Body of pancreas (tissue), 4 donors: ENCODE results near the gene THEM5.

ENCODE experiments used
- POLR2A ChIP-seq, 3 donors: fragments of 450-650 bp; IDR thresholded peaks; one replicate each; pipeline ENCODE4 v1.6.1; 2016; ENCODE audit warnings: antibody characterized with exemption in 3 of 3, mild to moderate bottlenecking in 2 of 3
- TF ChIP-seq, protein P1 (sequence below), 7 experiments: fragments of 450-650 bp in 4 of 7; fragments of 200-600 bp in 3 of 7; sonication (generic) in 3 of 7; IDR thresholded peaks; one replicate each; pipeline ENCODE4 v1.5.1; 2016 to 2019; ENCODE audit warnings: antibody characterized with exemption in 7 of 7

DNA sequence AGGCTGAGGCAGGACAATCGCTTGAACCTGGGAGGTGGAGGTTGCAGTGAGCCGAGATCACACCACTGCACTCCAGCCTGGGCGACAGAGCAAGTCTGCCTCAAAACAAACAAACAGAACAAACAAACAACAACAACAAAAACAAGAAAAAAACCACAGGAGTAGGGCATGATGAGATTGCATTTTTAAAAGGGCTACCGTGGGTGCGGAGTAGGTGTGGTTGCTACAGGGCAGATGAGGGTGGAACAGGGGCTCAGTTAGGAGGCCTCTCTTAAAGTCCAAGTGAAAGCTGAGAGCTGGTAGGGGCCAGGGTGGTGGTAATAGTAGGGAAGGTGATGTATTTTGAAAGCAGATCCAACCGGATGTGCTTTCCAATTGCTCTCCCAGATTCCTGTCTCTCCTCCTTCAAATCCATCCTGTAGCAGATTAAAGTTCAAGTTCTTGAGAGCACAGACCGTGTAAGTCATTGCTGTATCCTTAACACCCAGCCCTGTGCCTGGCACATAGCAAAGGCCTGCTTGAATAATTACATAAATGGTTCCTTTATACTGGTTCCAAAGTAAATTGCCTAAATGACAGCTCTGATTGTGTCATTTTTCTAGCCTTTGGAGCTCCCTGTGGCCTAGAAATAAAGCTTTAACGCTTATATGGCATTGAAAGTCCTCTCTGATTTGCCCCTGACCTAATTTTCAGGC is 44.1 kb downstream of the THEM5 start:
- TF ChIP-seq, protein P1, sequence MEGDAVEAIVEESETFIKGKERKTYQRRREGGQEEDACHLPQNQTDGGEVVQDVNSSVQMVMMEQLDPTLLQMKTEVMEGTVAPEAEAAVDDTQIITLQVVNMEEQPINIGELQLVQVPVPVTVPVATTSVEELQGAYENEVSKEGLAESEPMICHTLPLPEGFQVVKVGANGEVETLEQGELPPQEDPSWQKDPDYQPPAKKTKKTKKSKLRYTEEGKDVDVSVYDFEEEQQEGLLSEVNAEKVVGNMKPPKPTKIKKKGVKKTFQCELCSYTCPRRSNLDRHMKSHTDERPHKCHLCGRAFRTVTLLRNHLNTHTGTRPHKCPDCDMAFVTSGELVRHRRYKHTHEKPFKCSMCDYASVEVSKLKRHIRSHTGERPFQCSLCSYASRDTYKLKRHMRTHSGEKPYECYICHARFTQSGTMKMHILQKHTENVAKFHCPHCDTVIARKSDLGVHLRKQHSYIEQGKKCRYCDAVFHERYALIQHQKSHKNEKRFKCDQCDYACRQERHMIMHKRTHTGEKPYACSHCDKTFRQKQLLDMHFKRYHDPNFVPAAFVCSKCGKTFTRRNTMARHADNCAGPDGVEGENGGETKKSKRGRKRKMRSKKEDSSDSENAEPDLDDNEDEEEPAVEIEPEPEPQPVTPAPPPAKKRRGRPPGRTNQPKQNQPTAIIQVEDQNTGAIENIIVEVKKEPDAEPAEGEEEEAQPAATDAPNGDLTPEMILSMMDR (IDR thresholded peaks at IDR 0.05), result no peak
- TF ChIP-seq POLR2A (IDR thresholded peaks at IDR 0.05), result no peak
